Chondrocyte (in vitro differentiated cells): ENCODE data around the gene GABBR2. TPM values are rescaled to one million over a fixed set of nuclear protein-coding genes. Genes with fewer than 3 reads are reported as not detected.

Source experiments
- DNase-seq: peaks from one replicate; pipeline ENCODE4 v3.0.0; 2021; ENCODE audit warnings: mixed read lengths, low spot score
- H3K27ac Mint-ChIP-seq: one replicate; pipeline ENCODE4 v1.8.0; 2021; ENCODE audit warnings: mild to moderate bottlenecking, moderate library complexity, mixed read lengths; ENCODE audit not compliant: unreplicated experiment
- H3K27me3 Mint-ChIP-seq: 2 replicates; pipeline ENCODE4 v1.8.0; 2021; ENCODE audit warnings: low read depth, mixed read lengths
- H3K36me3 Mint-ChIP-seq: 2 replicates; pipeline ENCODE4 v1.8.0; 2021; ENCODE audit warnings: low read depth, mixed read lengths
- H3K4me1 Mint-ChIP-seq: 2 replicates; pipeline ENCODE4 v1.8.0; 2021; ENCODE audit warnings: low read depth, mild to moderate bottlenecking, mixed read lengths
- H3K4me3 Mint-ChIP-seq: one replicate; pipeline ENCODE4 v1.8.0; 2021; ENCODE audit warnings: mild to moderate bottlenecking, moderate library complexity, mixed read lengths; ENCODE audit not compliant: unreplicated experiment
- H3K9me3 Mint-ChIP-seq: 2 replicates; pipeline ENCODE4 v1.8.0; 2021; ENCODE audit warnings: low read depth, mixed read lengths
- CTCF ChIP-seq: fragments of 200-600 bp; sonication (generic); IDR thresholded peaks from 2 replicates; pipeline ENCODE4 v1.5.0; 2021; ENCODE audit warnings: antibody characterized with exemption, mild to moderate bottlenecking, moderate library complexity
- total RNA-seq: library from RNA; stranded (reverse); gene quantifications from 3 replicates; pipeline ENCODE4 v1.2.1, GENCODE V29; 2021

GABBR2 gene
- total RNA-seq, 1 donor from 2014 or later = 0.12 TPM

- no peak for DNase-seq
- no peaks in the 10 kb centered on the region for H3K4me1 Mint-ChIP-seq
- no peak overlapping the region for H3K27ac Mint-ChIP-seq
- no peaks in the 10 kb centered on the region for H3K36me3 Mint-ChIP-seq
- no peak overlapping the region for H3K4me3 Mint-ChIP-seq
- H3K27me3 Mint-ChIP-seq = peaks cover 28% of the 10 kb centered on the region
- H3K9me3 Mint-ChIP-seq = no peaks in the 10 kb centered on the region
- peak; percentile 29 for TF ChIP-seq CTCF
Observed at GRCh38 chr9:98573749-98574278, 134.9 kb downstream of the GABBR2 start.

- Mint-ChIP-seq H3K27me3 (peaks cover 27% of the 10 kb centered on the region), H3K9me3 (no peaks in the 10 kb centered on the region), H3K4me3 (no peak overlapping the region), H3K4me1 (no peaks in the 10 kb centered on the region), H3K36me3 (no peaks in the 10 kb centered on the region), H3K27ac (no peak overlapping the region)
- no peak for DNase-seq
- TF ChIP-seq CTCF = no peak
Observed at GRCh38 chr9:98572796-98573195, 135.9 kb downstream of the GABBR2 start.

GRCh38 chr9:98572054-98572627, 136.6 kb downstream of the GABBR2 start:
- H3K36me3 Mint-ChIP-seq = no peaks in the 10 kb centered on the region
- TF ChIP-seq CTCF = no peak
- H3K27me3 Mint-ChIP-seq = peaks cover 26% of the 10 kb centered on the region
- H3K27ac Mint-ChIP-seq = no peak overlapping the region
- H3K4me1 Mint-ChIP-seq = no peaks in the 10 kb centered on the region
- no peaks in the 10 kb centered on the region for H3K9me3 Mint-ChIP-seq
- no peak for DNase-seq
- H3K4me3 Mint-ChIP-seq = no peak overlapping the region

- no peak for TF ChIP-seq CTCF
- H3K4me1 Mint-ChIP-seq = no peaks in the 10 kb centered on the region
- H3K27me3 Mint-ChIP-seq = peaks cover 25% of the 10 kb centered on the region
- no peak for DNase-seq
- H3K4me3 Mint-ChIP-seq = no peak overlapping the region
- no peak overlapping the region for H3K27ac Mint-ChIP-seq
- H3K9me3 Mint-ChIP-seq = no peaks in the 10 kb centered on the region
- H3K36me3 Mint-ChIP-seq = no peaks in the 10 kb centered on the region
Observed at GRCh38 chr9:98571643-98572042, 137.1 kb downstream of the GABBR2 start.

GRCh38 chr9:98570663-98571440, 137.9 kb downstream of the GABBR2 start:
- no peak for DNase-seq
- peaks cover 25% of the 10 kb centered on the region for H3K27me3 Mint-ChIP-seq
- no peak overlapping the region for H3K27ac Mint-ChIP-seq
- TF ChIP-seq CTCF = no peak
- no peak overlapping the region for H3K4me3 Mint-ChIP-seq
- no peaks in the 10 kb centered on the region for H3K4me1 Mint-ChIP-seq
- no peaks in the 10 kb centered on the region for H3K9me3 Mint-ChIP-seq
- H3K36me3 Mint-ChIP-seq = no peaks in the 10 kb centered on the region
